H9 (cell line): ENCODE measurements around the gene ARNT2. TPM values are rescaled to one million over a fixed set of nuclear protein-coding genes. Genes with fewer than 3 reads are reported as not detected.

Experiments used
- DNase-seq: peaks from one replicate; pipeline ENCODE4 v3.0.0-alpha.2; 2017
- H2AFZ ChIP-seq: one replicate; pipeline ENCODE4 v1.6.1; 2013; ENCODE audit warnings: mild to moderate bottlenecking, low read length, control low read depth, moderate library complexity
- H2AK5ac ChIP-seq: 2 replicates; pipeline ENCODE4 v1.6.1; 2013; ENCODE audit warnings: low read length, control low read depth, mixed read lengths; ENCODE audit not compliant: insufficient read length
- H2BK120ac ChIP-seq: one replicate; pipeline ENCODE4 v1.6.1; 2013; ENCODE audit warnings: low read depth, mild to moderate bottlenecking, low read length, control low read depth, inconsistent platforms; ENCODE audit not compliant: poor library complexity, severe bottlenecking
- H2BK12ac ChIP-seq: 2 replicates; pipeline ENCODE4 v1.6.1; 2013; ENCODE audit warnings: low read length, control low read depth, mixed read lengths, low read depth; ENCODE audit not compliant: insufficient read length
- H2BK15ac ChIP-seq: 2 replicates; pipeline ENCODE4 v1.6.1; 2013; ENCODE audit warnings: low read depth, low read length, control low read depth
- H2BK20ac ChIP-seq: one replicate; pipeline ENCODE4 v1.6.1; 2013; ENCODE audit warnings: low read depth, mild to moderate bottlenecking, low read length, control low read depth, inconsistent platforms; ENCODE audit not compliant: poor library complexity, severe bottlenecking
- H2BK5ac ChIP-seq: 2 replicates; pipeline ENCODE4 v1.6.1; 2013; ENCODE audit warnings: low read length, control low read depth, mixed read lengths; ENCODE audit not compliant: insufficient read length
- H3K14ac ChIP-seq: 2 replicates; pipeline ENCODE4 v1.6.1; 2013; ENCODE audit warnings: low read length, control low read depth; ENCODE audit not compliant: insufficient read depth
- H3K18ac ChIP-seq: 2 replicates; pipeline ENCODE4 v1.6.1; 2013; ENCODE audit warnings: low read depth, mild to moderate bottlenecking, mixed read lengths, low read length, control low read depth; ENCODE audit not compliant: insufficient read length
- H3K23ac ChIP-seq: 2 replicates; pipeline ENCODE4 v1.6.1; 2013; ENCODE audit warnings: low read length, control low read depth, mixed read lengths, low read depth; ENCODE audit not compliant: insufficient read length
- H3K23me2 ChIP-seq: 2 replicates; pipeline ENCODE4 v1.6.1; 2013; ENCODE audit warnings: low read depth, mild to moderate bottlenecking, mixed read lengths, low read length, control low read depth; ENCODE audit not compliant: insufficient read length, poor library complexity, severe bottlenecking
- H3K27ac ChIP-seq: 2 replicates; pipeline ENCODE4 v1.5.1; 2013; ENCODE audit warnings: low read length, control low read depth, mixed read lengths, low read depth; ENCODE audit not compliant: insufficient read length
- H3K27me3 ChIP-seq: 2 replicates; pipeline ENCODE4 v1.6.1; 2013; ENCODE audit warnings: low read length, control low read depth, inconsistent platforms; ENCODE audit not compliant: insufficient read depth
- H3K4ac ChIP-seq: 2 replicates; pipeline ENCODE4 v1.6.1; 2013; ENCODE audit warnings: low read depth, mild to moderate bottlenecking, control low read depth, inconsistent platforms, low read length, moderate library complexity
- H3K4me1 ChIP-seq: 2 replicates; pipeline ENCODE4 v1.6.1; 2013; ENCODE audit warnings: low read length, control low read depth, inconsistent platforms; ENCODE audit not compliant: insufficient read depth
- H3K4me2 ChIP-seq: 2 replicates; pipeline ENCODE4 v1.6.1; 2013; ENCODE audit warnings: low read length, control low read depth, mixed read lengths; ENCODE audit not compliant: insufficient read length, insufficient read depth
- H3K56ac ChIP-seq: 2 replicates; pipeline ENCODE4 v1.6.1; 2013; ENCODE audit warnings: low read depth, mild to moderate bottlenecking, mixed read lengths, low read length, control low read depth; ENCODE audit not compliant: insufficient read length
- H3K79me1 ChIP-seq: 2 replicates; pipeline ENCODE4 v1.6.1; 2013; ENCODE audit warnings: low read depth, mild to moderate bottlenecking, moderate library complexity, low read length, control low read depth, inconsistent platforms; ENCODE audit not compliant: insufficient read depth, poor library complexity, severe bottlenecking
- H3K79me2 ChIP-seq: 2 replicates; pipeline ENCODE4 v1.6.1; 2013; ENCODE audit warnings: low read length, control low read depth, inconsistent platforms; ENCODE audit not compliant: insufficient read depth
- H3K9ac ChIP-seq: 2 replicates; pipeline ENCODE4 v1.6.1; 2013; ENCODE audit warnings: low read length, control low read depth, mixed read lengths; ENCODE audit not compliant: insufficient read length; ENCODE audit errors: extremely low read depth
- H3K9me3 ChIP-seq: one replicate; pipeline ENCODE4 v1.6.1; 2013; ENCODE audit warnings: low read depth, low read length, inconsistent platforms; ENCODE audit not compliant: control insufficient read depth
- H3T11ph ChIP-seq: one replicate; pipeline ENCODE4 v1.6.1; 2013; ENCODE audit warnings: mild to moderate bottlenecking, low read length, control low read depth, inconsistent platforms
- H4K20me1 ChIP-seq: one replicate; pipeline ENCODE4 v1.6.1; 2013; ENCODE audit not compliant: control insufficient read depth, insufficient read length, insufficient read depth
- H4K5ac ChIP-seq: 2 replicates; pipeline ENCODE4 v1.6.1; 2013; ENCODE audit warnings: low read depth, mild to moderate bottlenecking, mixed read lengths, low read length, control low read depth; ENCODE audit not compliant: insufficient read length
- H4K8ac ChIP-seq: replicated peaks from 2 replicates; pipeline ENCODE4 v1.6.1; 2013; ENCODE audit warnings: low read length, control low read depth, mixed read lengths, low read depth; ENCODE audit not compliant: insufficient read length
- H4K91ac ChIP-seq: 2 replicates; pipeline ENCODE4 v1.6.1; 2013; ENCODE audit warnings: low read depth, mild to moderate bottlenecking, moderate library complexity, mixed read lengths, low read length, control low read depth; ENCODE audit not compliant: insufficient read length
- H3K27ac Mint-ChIP-seq, 3 experiments: 2 replicates in 2 of 3; 3 replicates in 1 of 3; pipeline ENCODE4 v1.8.0; 2020 to 2021; ENCODE audit warnings: mixed read lengths in 3 of 3, mild to moderate bottlenecking in 1 of 3, moderate library complexity in 1 of 3
- H3K27me3 Mint-ChIP-seq: 2 replicates; pipeline ENCODE4 v1.8.0; 2021; ENCODE audit warnings: low read depth, mild to moderate bottlenecking, moderate library complexity, mixed read lengths
- H3K36me3 Mint-ChIP-seq, 3 experiments: 2 replicates in 2 of 3; 3 replicates in 1 of 3; pipeline ENCODE4 v1.8.0; 2020 to 2021; ENCODE audit warnings: low read depth in 3 of 3, mixed read lengths in 3 of 3; ENCODE audit not compliant: insufficient read depth in 1 of 3
- H3K4me1 Mint-ChIP-seq, 2 experiments: 2 replicates each; pipeline ENCODE4 v1.8.0; 2020; ENCODE audit warnings: mixed read lengths in 2 of 2
- H3K4me3 Mint-ChIP-seq, 2 experiments: 2 replicates in 1 of 2; 3 replicates in 1 of 2; pipeline ENCODE4 v1.8.0; 2020 to 2021; ENCODE audit warnings: mild to moderate bottlenecking in 2 of 2, mixed read lengths in 2 of 2, moderate library complexity in 1 of 2
- H3K9me3 Mint-ChIP-seq, 2 experiments: 2 replicates in 1 of 2; 3 replicates in 1 of 2; pipeline ENCODE4 v1.8.0; 2020; ENCODE audit warnings: mild to moderate bottlenecking in 2 of 2, mixed read lengths in 2 of 2, moderate library complexity in 1 of 2
- CTCF ChIP-seq: fragments of 200-600 bp; sonication (generic); conservative IDR thresholded peaks from 3 replicates; pipeline ENCODE4 v1.8.0; 2021; ENCODE audit warnings: antibody characterized with exemption, mild to moderate bottlenecking
- WGBS: extraction: QIAGEN DNeasy Blood & Tissue Kit; methylation state at CpG from one replicate; pipeline ENCODE4 v1.1.7; 2013; ENCODE audit warnings: missing lambda C conversion rate, low lambda C conversion rate, mixed read lengths; ENCODE audit not compliant: insufficient read length; ENCODE audit errors: extremely low coverage; 5-methylcytosine and 5-hydroxymethylcytosine counted together
- total RNA-seq: library from RNA; stranded (reverse); gene quantifications from 2 replicates; pipeline ENCODE4 v1.2.1, GENCODE V29; 2021

ARNT2 gene
- total RNA-seq, 1 experiment from 2014 or later = 10.5 TPM

DNA sequence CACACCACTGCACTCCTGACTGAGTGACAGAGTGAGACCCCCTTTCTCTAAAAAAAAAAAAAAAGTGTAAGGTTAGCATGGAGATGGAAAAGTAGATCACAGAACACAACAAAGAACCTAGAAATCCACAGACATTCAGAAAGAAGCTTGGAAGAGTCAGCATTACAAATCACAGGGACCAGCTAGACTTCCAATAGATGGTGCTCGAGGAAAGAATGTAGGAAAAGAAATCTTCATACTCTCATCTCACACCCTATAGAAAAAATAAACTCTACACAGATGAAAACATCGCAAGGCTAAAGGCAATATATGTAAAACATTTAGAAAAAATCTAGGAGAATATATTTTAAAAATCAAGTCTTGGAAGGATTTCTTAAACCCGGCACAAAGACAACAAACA, 196.4 kb downstream of the ARNT2 start:
- Mint-ChIP-seq H3K27me3 (no peaks in the 10 kb centered on the region), H3K9me3 (no peaks in the 10 kb centered on the region), H3K36me3 (no peaks in the 10 kb centered on the region; a peak in 1 of 7 replicates), H3K27ac (0 out of 7 replicates have a peak overlapping the region, but pooled peaks of 1 of the 3 experiments have one; percentile 58), H3K4me3 (no peak overlapping the region), H3K4me1 (peaks cover 13 to 16% of the 10 kb centered on the region in 2 experiments)
- Histone ChIP-seq H2BK12ac (no peak overlapping the region), H3K23me2 (no peaks in the 10 kb centered on the region), H2BK5ac (no peak overlapping the region), H4K91ac (no peak overlapping the region), H3K79me1 (no peaks in the 10 kb centered on the region), H2AFZ (no peak overlapping the region), H4K5ac (no peak overlapping the region), H3K18ac (no peak overlapping the region), H3K4ac (no peak overlapping the region), H2BK120ac (no peak overlapping the region), H2BK15ac (no peak overlapping the region), H3K4me2 (no peak overlapping the region), H3K9ac (no peak overlapping the region), H4K20me1 (no peaks in the 10 kb centered on the region), H2BK20ac (no peak overlapping the region), H4K8ac (no peak overlapping the region), H3K4me1 (no peaks in the 10 kb centered on the region; the same call in 1 of the 2 replicates), H3T11ph (no peak overlapping the region), H3K27me3 (no peaks in the 10 kb centered on the region), H3K56ac (no peak overlapping the region), H3K27ac (no peak overlapping the region), H3K14ac (no peak overlapping the region), H2AK5ac (no peak overlapping the region), H3K9me3 (no peaks in the 10 kb centered on the region), H3K79me2 (no peaks in the 10 kb centered on the region), H3K23ac (no peak overlapping the region)
- no peak for DNase-seq
- TF ChIP-seq CTCF = no peak
- no CpG with 5 or more reads among the region's 3 CpGs for WGBS
